Gastroesophageal sphincter (tissue), 4 donors: Measurements from ENCODE around the gene MACROD2. TPM values are rescaled to one million over a fixed set of nuclear protein-coding genes. Genes with fewer than 3 reads are reported as not detected.

Experiments
- ATAC-seq: fragments of 150-250 bp; one replicate; pipeline ENCODE4 v1.9.1; 2016; ENCODE audit warnings: mild to moderate bottlenecking, moderate library complexity
- H3K27ac ChIP-seq, 4 donors: fragments of 200-600 bp; sonication (generic) in 3 of 4; 1 replicate in 3 of 4; 2 replicates in 1 of 4; pipeline ENCODE4 v1.5.1; 2016 to 2019
- H3K27me3 ChIP-seq: fragments of 200-600 bp; sonication (generic); one replicate; pipeline ENCODE4 v1.5.1; 2019
- H3K36me3 ChIP-seq, 2 donors: fragments of 200-600 bp; sonication (generic); one replicate each; pipeline ENCODE4 v1.5.1; 2019; ENCODE audit warnings: control low read depth in 1 of 2
- H3K4me1 ChIP-seq, 3 donors: fragments of 200-600 bp; sonication (generic); 1 replicate in 2 of 3; 2 replicates in 1 of 3; pipeline ENCODE4 v1.5.1; 2016 to 2019; ENCODE audit warnings: control low read depth in 2 of 3
- H3K4me3 ChIP-seq, 2 donors: fragments of 200-600 bp; sonication (generic); one replicate each; pipeline ENCODE4 v1.5.1; 2019; ENCODE audit warnings: mild to moderate bottlenecking in 1 of 2, moderate library complexity in 1 of 2
- H3K9me3 ChIP-seq, 3 donors: fragments of 200-600 bp; sonication (generic); one replicate each; pipeline ENCODE4 v1.5.1; 2017 to 2019; ENCODE audit warnings: control low read depth in 2 of 3
- EP300 ChIP-seq: sonication (generic); formaldehyde crosslinking; IDR thresholded peaks from one replicate; pipeline ENCODE4 v1.6.1; 2017; ENCODE audit warnings: antibody characterized with exemption, mild to moderate bottlenecking
- POLR2A ChIP-seq, 2 donors: fragments of 450-650 bp; IDR thresholded peaks; one replicate each; pipeline ENCODE4 v1.6.1; 2017; ENCODE audit warnings: antibody characterized with exemption in 2 of 2, mild to moderate bottlenecking in 2 of 2, moderate library complexity in 1 of 2
- POLR2AphosphoS5 ChIP-seq: sonication (generic); formaldehyde crosslinking; IDR thresholded peaks from one replicate; pipeline ENCODE4 v1.6.1; 2017; ENCODE audit warnings: antibody characterized with exemption
- WGBS, 2 donors: methylation state at CpG; one replicate each; pipeline ENCODE4 v1.1.5; 2018; ENCODE audit warnings: low coverage in 1 of 2; 5-methylcytosine and 5-hydroxymethylcytosine counted together
- total RNA-seq, 4 donors: library from RNA; depleted of rRNA; stranded (reverse); fragments of >200 nt; gene quantifications; one replicate each; pipeline ENCODE4 v1.1.0, GENCODE V29; 2016
- TF ChIP-seq, protein P1 (sequence below), 4 experiments: fragments of 200-600 bp in 2 of 4; fragments of 450-650 bp in 2 of 4; sonication (generic) in 1 of 4; IDR thresholded peaks; one replicate each; pipeline ENCODE4 v1.5.1; 2017 to 2019; ENCODE audit warnings: antibody characterized with exemption in 4 of 4, mild to moderate bottlenecking in 2 of 4, moderate library complexity in 2 of 4

Gene MACROD2
- total RNA-seq, 4 donors from 2014 or later: 4.0 to 12.1 (median 7.4) TPM

DNA sequence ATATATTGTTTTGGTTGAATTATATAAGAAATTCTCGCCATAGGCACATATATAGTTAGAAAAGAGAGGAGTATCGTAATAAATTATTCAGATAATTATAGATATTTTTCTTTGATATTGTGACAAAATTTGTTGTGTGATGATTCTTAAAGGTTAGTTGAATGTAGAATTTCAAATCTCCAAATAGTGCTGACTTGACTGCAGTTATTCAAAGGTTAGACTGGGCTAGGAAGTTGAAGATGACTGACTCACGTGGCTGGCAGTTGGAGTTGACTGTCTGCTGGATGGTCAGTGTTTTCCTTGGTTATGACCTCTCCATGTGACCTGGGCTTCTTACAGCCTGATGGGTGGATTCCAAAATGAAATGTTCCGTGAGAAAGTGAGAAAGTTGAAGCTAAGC lies 286.8 kb downstream of the MACROD2 start:
- no peaks in the 10 kb centered on the region for H3K4me1 ChIP-seq
- H3K36me3 ChIP-seq: no peaks in the 10 kb centered on the region
- H3K27me3 ChIP-seq: no peaks in the 10 kb centered on the region
- TF ChIP-seq EP300: no peak
- TF ChIP-seq, protein P1, sequence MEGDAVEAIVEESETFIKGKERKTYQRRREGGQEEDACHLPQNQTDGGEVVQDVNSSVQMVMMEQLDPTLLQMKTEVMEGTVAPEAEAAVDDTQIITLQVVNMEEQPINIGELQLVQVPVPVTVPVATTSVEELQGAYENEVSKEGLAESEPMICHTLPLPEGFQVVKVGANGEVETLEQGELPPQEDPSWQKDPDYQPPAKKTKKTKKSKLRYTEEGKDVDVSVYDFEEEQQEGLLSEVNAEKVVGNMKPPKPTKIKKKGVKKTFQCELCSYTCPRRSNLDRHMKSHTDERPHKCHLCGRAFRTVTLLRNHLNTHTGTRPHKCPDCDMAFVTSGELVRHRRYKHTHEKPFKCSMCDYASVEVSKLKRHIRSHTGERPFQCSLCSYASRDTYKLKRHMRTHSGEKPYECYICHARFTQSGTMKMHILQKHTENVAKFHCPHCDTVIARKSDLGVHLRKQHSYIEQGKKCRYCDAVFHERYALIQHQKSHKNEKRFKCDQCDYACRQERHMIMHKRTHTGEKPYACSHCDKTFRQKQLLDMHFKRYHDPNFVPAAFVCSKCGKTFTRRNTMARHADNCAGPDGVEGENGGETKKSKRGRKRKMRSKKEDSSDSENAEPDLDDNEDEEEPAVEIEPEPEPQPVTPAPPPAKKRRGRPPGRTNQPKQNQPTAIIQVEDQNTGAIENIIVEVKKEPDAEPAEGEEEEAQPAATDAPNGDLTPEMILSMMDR (IDR thresholded peaks at IDR 0.05): no peak
- TF ChIP-seq POLR2A (IDR thresholded peaks at IDR 0.05): no peak
- TF ChIP-seq POLR2AphosphoS5: no peak
- H3K27ac ChIP-seq: no peak overlapping the region
- 85 to 92% methylated on average over 3 to 4 of the region's 4 CpGs for WGBS, 2 donors
- no peaks in the 10 kb centered on the region for H3K9me3 ChIP-seq
- no peak overlapping the region for H3K4me3 ChIP-seq
- no peak for ATAC-seq

DNA sequence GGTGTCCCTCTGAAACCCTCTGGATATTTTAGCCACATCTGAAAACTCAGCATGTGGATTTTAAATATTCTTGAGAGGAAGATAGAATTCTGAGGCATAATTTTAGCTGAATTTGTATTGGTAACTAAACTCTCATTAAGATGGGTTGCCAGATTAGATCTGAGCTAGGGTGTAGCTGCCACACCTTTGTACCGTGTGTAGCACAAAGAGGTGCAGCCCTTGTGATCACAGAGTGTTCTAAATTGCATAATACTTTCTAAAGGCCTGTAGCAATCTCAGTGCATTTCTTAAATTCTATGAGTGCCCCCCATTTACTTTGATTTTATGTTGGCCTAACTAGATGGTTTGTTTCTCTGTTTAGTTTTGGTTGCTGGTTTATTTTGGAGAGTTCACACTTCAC lies 289.1 kb downstream of the MACROD2 start:
- Histone ChIP-seq H3K36me3 (no peaks in the 10 kb centered on the region), H3K9me3 (no peaks in the 10 kb centered on the region), H3K4me3 (no peak overlapping the region), H3K27ac (no peak overlapping the region), H3K27me3 (no peaks in the 10 kb centered on the region), H3K4me1 (no peaks in the 10 kb centered on the region)
- TF ChIP-seq EP300 (no peak), POLR2AphosphoS5 (no peak), POLR2A (IDR thresholded peaks at IDR 0.05) (no peak)
- TF ChIP-seq, protein P1 (IDR thresholded peaks at IDR 0.05): no peak
- WGBS, 2 donors: 87 to 100% methylated on average over 1 of the region's 1 CpG
- no peak for ATAC-seq

DNA sequence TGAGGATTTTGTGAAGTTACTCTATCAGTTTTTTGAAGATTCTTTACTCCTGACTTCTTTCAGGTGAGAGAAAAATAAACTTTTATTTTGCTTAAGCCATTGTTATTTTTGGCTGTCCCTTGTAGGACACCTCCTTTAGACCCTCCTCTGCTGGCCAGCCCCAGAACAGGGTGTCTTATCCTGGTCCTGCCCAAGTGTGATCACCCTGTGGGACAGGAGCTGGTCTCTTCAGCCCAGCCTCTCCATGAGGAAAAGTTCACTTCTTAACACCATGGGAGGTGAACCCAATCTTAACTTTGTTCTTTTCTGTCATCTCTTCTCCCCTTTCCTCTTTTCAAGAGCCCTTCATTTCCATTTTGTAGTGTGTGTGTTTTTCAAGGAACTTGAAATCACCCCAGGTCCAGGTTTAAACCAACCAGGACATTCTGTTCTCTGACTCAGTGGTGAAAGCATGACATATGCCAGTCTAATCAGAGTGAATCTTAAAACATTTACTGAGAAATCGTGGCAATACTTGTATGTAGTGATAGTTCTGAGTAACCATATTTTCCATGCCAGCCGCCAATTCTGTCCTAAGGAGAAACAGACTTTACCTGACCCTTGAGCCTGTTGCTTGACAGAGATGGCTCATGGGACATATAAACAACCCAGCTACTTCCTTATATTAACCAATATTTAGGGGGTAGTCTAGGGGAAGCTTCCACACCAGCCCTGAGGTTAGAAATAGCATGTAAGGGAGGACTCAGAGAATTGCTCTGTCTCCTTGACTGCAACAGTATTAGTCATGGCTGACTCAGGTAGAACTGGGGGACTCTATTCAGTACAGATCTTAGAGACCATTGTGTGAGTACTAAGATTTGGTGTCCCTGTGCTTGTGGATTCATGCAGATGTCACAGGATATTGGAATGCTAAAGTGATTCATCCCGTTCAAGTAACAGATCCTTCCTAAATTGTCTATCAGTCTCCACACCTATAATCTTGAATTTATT lies 293.3 kb downstream of the MACROD2 start:
- 75 to 87% methylated on average over 1 to 3 of the region's 3 CpGs for WGBS, 2 donors
- Histone ChIP-seq H3K27ac (no peak overlapping the region), H3K27me3 (no peaks in the 10 kb centered on the region), H3K4me1 (no peaks in the 10 kb centered on the region), H3K36me3 (no peaks in the 10 kb centered on the region), H3K9me3 (no peaks in the 10 kb centered on the region), H3K4me3 (no peak overlapping the region)
- ATAC-seq: no peak
- TF ChIP-seq, protein P1 (IDR thresholded peaks at IDR 0.05): no peak
- TF ChIP-seq EP300 (no peak), POLR2A (IDR thresholded peaks at IDR 0.05) (no peak), POLR2AphosphoS5 (no peak)

DNA sequence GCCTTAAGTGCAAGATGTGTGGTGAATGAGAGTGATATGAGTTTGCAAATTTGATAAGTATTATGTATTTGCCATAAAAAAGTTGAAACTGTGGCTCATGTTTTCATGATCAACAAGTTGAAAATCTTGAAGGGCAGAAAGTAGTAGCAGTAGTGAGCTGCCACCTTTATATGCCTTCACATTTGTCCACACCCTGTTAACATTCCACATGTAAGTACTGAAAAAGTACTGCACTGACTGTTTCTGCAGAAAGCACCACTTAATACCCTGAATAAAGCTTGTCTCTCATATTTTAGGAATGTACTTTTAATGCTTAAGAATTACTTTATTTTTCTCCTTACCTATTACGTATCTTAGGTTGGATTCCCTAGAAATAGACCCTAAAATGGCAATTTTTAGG lies 296.2 kb downstream of the MACROD2 start:
- H3K4me3 ChIP-seq: no peak overlapping the region
- 88 to 100% methylated on average over 1 of the region's 1 CpG for whole genome bisulfite sequencing, 2 donors
- no peak overlapping the region for H3K27ac ChIP-seq
- no peaks in the 10 kb centered on the region for H3K36me3 ChIP-seq
- H3K27me3 ChIP-seq: no peaks in the 10 kb centered on the region
- ATAC-seq: no peak
- no peaks in the 10 kb centered on the region for H3K9me3 ChIP-seq
- TF ChIP-seq, protein P1 (IDR thresholded peaks at IDR 0.05): no peak
- TF ChIP-seq POLR2A (IDR thresholded peaks at IDR 0.05): no peak
- TF ChIP-seq POLR2AphosphoS5: no peak
- TF ChIP-seq EP300: no peak
- H3K4me1 ChIP-seq: no peaks in the 10 kb centered on the region

GRCh38 chr20:14295238-14295637 lies 299.9 kb downstream of the MACROD2 start:
- H3K36me3 ChIP-seq: no peaks in the 10 kb centered on the region
- no peak overlapping the region for H3K4me3 ChIP-seq
- ATAC-seq: no peak
- TF ChIP-seq EP300: no peak
- TF ChIP-seq POLR2A (IDR thresholded peaks at IDR 0.05): no peak
- TF ChIP-seq POLR2AphosphoS5: no peak
- TF ChIP-seq, protein P1 (IDR thresholded peaks at IDR 0.05): no peak
- H3K9me3 ChIP-seq: no peaks in the 10 kb centered on the region
- H3K4me1 ChIP-seq: no peaks in the 10 kb centered on the region
- 0 to 40% methylated on average over 1 to 2 of the region's 2 CpGs for WGBS, 2 donors
- H3K27ac ChIP-seq: no peak overlapping the region
- no peaks in the 10 kb centered on the region for H3K27me3 ChIP-seq
